K562 (cell line): ENCODE results near the gene WARS2. TPM values are rescaled to one million over a fixed set of nuclear protein-coding genes. Genes with fewer than 3 reads are reported as not detected.

ENCODE experiments used
- ATAC-seq: fragments of 200-7000 bp; cut with Tn5 transposase; 3 replicates; pipeline ENCODE4 v1.9.1; 2020; ENCODE audit warnings: moderate library complexity
- BruUV-seq: library from RNA; stranded (reverse); fragments of 400-500 nt; replicated peaks from 2 replicates; lab custom pipeline; 2021; lab: Mats Ljungman, UMichigan
- CTCF ChIA-PET: fragments of 300-600 bp; formaldehyde crosslinking; extraction: SDS; loops from one replicate; lab custom pipeline; 2021; ENCODE audit warnings: low intra/inter-chr PET ratio; lab: Yijun Ruan, JAX
- POLR2A ChIA-PET: fragments of 300-600, 350-650 bp; sonication (Branson Sonifier 250); formaldehyde crosslinking; extraction: SDS; loops from one replicate; lab custom pipeline; 2021; ENCODE audit warnings: antibody characterized with exemption, inconsistent platforms; lab: Yijun Ruan, JAX
- DNase-seq, 4 experiments: peaks; one replicate each; pipeline versions ENCODE4 v3.0.0 to v3.0.0-alpha.2; 2011 to 2018; ENCODE audit warnings: low spot score in 3 of 4, mixed read lengths in 3 of 4; ENCODE audit errors: extremely low read depth in 1 of 4
- FAIRE-seq: peaks from 2 replicates; lab custom pipeline; 2011; peaks lifted over from hg19 to GRCh38; lab: Jason Lieb, UNC
- H2AFZ ChIP-seq: 2 replicates; pipeline ENCODE4 v1.6.0; 2011; ENCODE audit warnings: low read depth, low read length, control low read depth, inconsistent platforms
- H3K27ac ChIP-seq: fragments of 200-600 bp; 3 replicates; pipeline ENCODE4 v1.8.0; 2011; ENCODE audit warnings: low read depth, mild to moderate bottlenecking, control low read depth, inconsistent platforms, low read length, moderate library complexity, mixed read lengths; ENCODE audit errors: extremely low read depth
- H3K27me3 ChIP-seq, 2 experiments: fragments of 300-600 bp in 1 of 2; 2 replicates in 1 of 2; 3 replicates in 1 of 2; pipeline versions ENCODE4 v1.6.0 to v1.8.0; 2011; ENCODE audit warnings: inconsistent platforms in 2 of 2, low read length in 2 of 2, mild to moderate bottlenecking in 1 of 2, mixed read lengths in 1 of 2, moderate library complexity in 1 of 2; ENCODE audit not compliant: control insufficient read depth in 2 of 2, insufficient read depth in 2 of 2
- H3K36me3 ChIP-seq: fragments of 300-600 bp; 3 replicates; pipeline ENCODE4 v1.8.0; 2011; ENCODE audit warnings: mild to moderate bottlenecking, low read length, inconsistent platforms; ENCODE audit not compliant: control insufficient read depth, insufficient read depth
- H3K4me1 ChIP-seq, 2 experiments: fragments of 200-600 bp in 1 of 2; replicated peaks in 1 of 2; 2 replicates in 1 of 2; 3 replicates in 1 of 2; pipeline versions ENCODE4 v1.5.1 to v1.8.0; 2011; ENCODE audit warnings: inconsistent platforms in 2 of 2, low read length in 2 of 2, mild to moderate bottlenecking in 1 of 2, mixed read lengths in 1 of 2, moderate library complexity in 1 of 2; ENCODE audit not compliant: control insufficient read depth in 2 of 2, insufficient read depth in 2 of 2
- H3K4me2 ChIP-seq: 2 replicates; pipeline ENCODE4 v1.6.1; 2011; ENCODE audit warnings: low read length, control low read depth, inconsistent platforms, mixed read lengths; ENCODE audit not compliant: insufficient read depth
- H3K4me3 ChIP-seq: fragments of 200-600 bp; sonication (generic), shearing (Covaris generic); 2 replicates; pipeline ENCODE4 v1.5.1; 2016; ENCODE audit warnings: control low read depth, inconsistent platforms
- H3K79me2 ChIP-seq: fragments of 200-600 bp; 3 replicates; pipeline ENCODE4 v1.8.0; 2011; ENCODE audit warnings: low read length, inconsistent platforms; ENCODE audit not compliant: control insufficient read depth, insufficient read depth
- H3K9ac ChIP-seq, 2 experiments: 2 replicates each; pipeline versions ENCODE4 v1.6.0 to v1.6.1; 2011; ENCODE audit warnings: low read depth in 2 of 2, low read length in 2 of 2, control low read depth in 1 of 2, inconsistent platforms in 1 of 2, mild to moderate bottlenecking in 1 of 2, mixed read lengths in 1 of 2; ENCODE audit not compliant: insufficient read depth in 1 of 2
- H3K9me1 ChIP-seq: one replicate; pipeline ENCODE4 v1.6.0; 2011; ENCODE audit warnings: inconsistent platforms, mild to moderate bottlenecking, low read length, moderate library complexity; ENCODE audit not compliant: control insufficient read depth, insufficient read depth
- H3K9me3 ChIP-seq: replicated peaks from 2 replicates; pipeline ENCODE4 v1.5.1; 2011; ENCODE audit warnings: low read depth, low read length, inconsistent platforms; ENCODE audit not compliant: control insufficient read depth, insufficient read depth
- H4K20me1 ChIP-seq: replicated peaks from 2 replicates; pipeline ENCODE4 v1.6.1; 2011; ENCODE audit warnings: low read length, inconsistent platforms, mixed read lengths; ENCODE audit not compliant: control insufficient read depth, insufficient read depth
- ATF3 ChIP-seq, 2 experiments: fragments of 450-650 bp in 1 of 2; sonication (generic) in 1 of 2; formaldehyde crosslinking in 1 of 2; IDR thresholded peaks in 1 of 2; conservative IDR thresholded peaks in 1 of 2; 2 replicates each; pipeline versions ENCODE4 v1.6.1 to v1.8.1; 2016 to 2023; ENCODE audit warnings: mild to moderate bottlenecking in 2 of 2, moderate library complexity in 2 of 2, inconsistent platforms in 1 of 2, missing genetic modification reagents in 1 of 2
- DNMT1 ChIP-seq: fragments of 450-650 bp; IDR thresholded peaks from 2 replicates; pipeline ENCODE4 v1.6.1; 2016; ENCODE audit warnings: antibody characterized with exemption, mild to moderate bottlenecking
- JUND ChIP-seq, 2 experiments: IDR thresholded peaks; 2 replicates in 1 of 2; 3 replicates in 1 of 2; pipeline ENCODE4 v1.6.1; 2011; ENCODE audit warnings: borderline replicate concordance in 2 of 2, low read depth in 2 of 2, low read length in 2 of 2, improper control_type of control experiment in 1 of 2, missing biosample characterization in 1 of 2, missing genetic modification characterization in 1 of 2, missing genetic modification reagents in 1 of 2
- KLF1 ChIP-seq: fragments of 450-650 bp; IDR thresholded peaks from 2 replicates; pipeline ENCODE4 v1.6.1; 2016; ENCODE audit warnings: missing genetic modification characterization, missing compliant biosample characterization
- MBD2 ChIP-seq: sonication (generic); IDR thresholded peaks from 2 replicates; pipeline ENCODE4 v1.6.1; 2016; ENCODE audit warnings: low read depth, borderline replicate concordance
- MITF ChIP-seq: IDR thresholded peaks from 2 replicates; pipeline ENCODE4 v1.6.1; 2014; ENCODE audit warnings: antibody characterized with exemption
- PRDM10 ChIP-seq: fragments of 450-650 bp; IDR thresholded peaks from 2 replicates; pipeline ENCODE4 v1.6.1; 2018; ENCODE audit not compliant: partially characterized antibody
- SMAD4 ChIP-seq: fragments of 250-450 bp; sonication (Bioruptor Pico); conservative IDR thresholded peaks from 2 replicates; pipeline ENCODE4 v1.8.0; 2021; ENCODE audit warnings: inconsistent platforms, mild to moderate bottlenecking, moderate library complexity
- XRCC4 ChIP-seq: IDR thresholded peaks from one replicate; pipeline ENCODE4 v1.6.1; 2011; ENCODE audit not compliant: insufficient read depth, insufficient read length; ENCODE audit errors: extremely low read depth
- ZBTB43 ChIP-seq: sonication (generic); formaldehyde crosslinking; IDR thresholded peaks from 2 replicates; pipeline ENCODE4 v1.8.0; 2023; ENCODE audit warnings: mild to moderate bottlenecking, missing genetic modification reagents
- ZNF3 ChIP-seq: fragments of 250-450 bp; sonication (Bioruptor Pico); IDR thresholded peaks from 2 replicates; pipeline ENCODE4 v1.5.0; 2021; ENCODE audit warnings: mild to moderate bottlenecking, moderate library complexity
- ZNF511 ChIP-seq: sonication (generic); formaldehyde crosslinking; IDR thresholded peaks from 2 replicates; pipeline ENCODE4 v1.8.0; 2022; ENCODE audit warnings: mild to moderate bottlenecking, missing genetic modification reagents
- WGBS: fragments of 100-300 bp; shearing (Covaris generic); methylation state at CpG from one replicate; pipeline ENCODE4 v1.1.6; 2016; ENCODE audit warnings: low coverage, mixed read lengths; ENCODE audit not compliant: insufficient coverage; ENCODE audit errors: missing lambda C conversion rate; 5-methylcytosine and 5-hydroxymethylcytosine counted together
- in situ Hi-C: fragments of 300-500 bp; cut with MboI; formaldehyde crosslinking; loops from 4 replicates; pipeline ENCODE4 v1.15.0; 2018; ENCODE audit warnings: inconsistent platforms, mixed read lengths
- intact Hi-C: fragments of 100-400 bp; cut with micrococcal nuclease; formaldehyde crosslinking; loops from 2 replicates; pipeline ENCODE4 v1.14.2; 2022
- polyA plus RNA-seq, 8 experiments: library from polyadenylated mRNA; depleted of rRNA in 4 of 8; stranded (reverse) in 5 of 8; unstranded in 3 of 8; fragments of >200 nt; fragmentation: Nextera tagmentation in 2 of 8; fragmentation: Illumina TruSeq in 1 of 8; extraction: Ambion mirVana in 2 of 8; extraction: Trizol in 1 of 8; gene quantifications; 2 replicates each; pipeline versions ENCODE4 v1.2.1 to v1.2.3, GENCODE V29; 2011 to 2014; ENCODE audit warnings: inconsistent platforms in 1 of 8, missing spikeins in 1 of 8
- total RNA-seq, 7 experiments: library from RNA; depleted of rRNA in 6 of 7; stranded (reverse); fragments of >200 nt in 6 of 7; fragmentation: Illumina TruSeq in 2 of 7; extraction: Trizol in 2 of 7; gene quantifications; 2 replicates each; pipeline versions ENCODE4 v1.2.1 to v1.2.3, GENCODE V29; 2011 to 2021; ENCODE audit warnings: low replicate concordance in 1 of 7

The WARS2 gene
- total and polyA plus RNA-seq, 9 of the 15 experiments (the other 6 are each of a cell fraction or from before 2014, with no cell fraction given) = 5.7 to 18.0 (median 16.9) TPM

- TF ChIP-seq ATF3 (IDR thresholded peaks at IDR 0.05) (no peak), ATF3 (CRISPR knock-in tag; conservative IDR thresholded peaks at IDR 0.05) (no peak), SMAD4 (CRISPR knock-in tag) (no peak)
Observed at GRCh38 chr1:119004781-119005180, 135.7 kb downstream of the WARS2 start (continued).

- Histone ChIP-seq H3K79me2 (no peaks in the 10 kb centered on the region), H3K9ac (no peak overlapping the region), H3K36me3 (no peaks in the 10 kb centered on the region), H3K27me3 (peaks cover 17 to 72% of the 10 kb centered on the region in 2 experiments; a peak in 3 of 5 replicates), H3K4me1 (peaks cover 0 to 20% of the 10 kb centered on the region in 2 experiments; a peak in 3 of 5 replicates), H3K9me1 (no peaks in the 10 kb centered on the region), H3K9me3 (no peaks in the 10 kb centered on the region), H4K20me1 (no peaks in the 10 kb centered on the region), H3K4me2 (no peak overlapping the region), H3K27ac (no peak overlapping the region), H3K4me3 (no peak overlapping the region), H2AFZ (no peak overlapping the region)
- ChIA-PET POLR2A (interaction anchor here (0.7 kb wide), 1 partner anchor 14 kb away, joined by 3 read pairs; no protein-coding TSS in a partner anchor), CTCF (no interaction called here)
- in situ Hi-C loops (no loop called here), intact Hi-C loops (no loop called here)
- 7% methylated on average over 5 of the region's 5 CpGs for WGBS
- no peak for FAIRE-seq
- BruUV-seq = no TSS peak
- ATAC-seq = no peak
- no peak for DNase-seq
- TF ChIP-seq XRCC4 (no peak), ZNF511 (no peak), MITF (no peak), ZNF3 (no peak), ZBTB43 (CRISPR knock-in tag) (no peak), DNMT1 (no peak), PRDM10 (no peak), MBD2 (no peak), JUND (IDR thresholded peaks at IDR 0.05; ENCODE audit: borderline replicate concordance, low read depth, low read length) (no peak), JUND (tag; IDR thresholded peaks at IDR 0.05; ENCODE audit: borderline replicate concordance, low read depth, low read length) (no peak), KLF1 (tag) (no peak)
Observed at GRCh38 chr1:119004129-119004527, 136.3 kb downstream of the WARS2 start.
